Endothelial cell of umbilical vein (primary cell): ENCODE measurements around the gene XYLT1.

Source experiments
- CTCF ChIP-seq, 2 donors: IDR thresholded peaks; 1 replicate in 1 of 2; 2 replicates in 1 of 2; pipeline ENCODE4 v1.5.1; 2011; ENCODE audit warnings: low read length in 2 of 2, mild to moderate bottlenecking in 2 of 2, moderate library complexity in 2 of 2, control low read depth in 1 of 2, inconsistent platforms in 1 of 2, low read depth in 1 of 2; ENCODE audit not compliant: insufficient read depth in 1 of 2; ENCODE audit errors: extremely low read depth in 1 of 2
- EZH2 ChIP-seq: IDR thresholded peaks from 2 replicates; pipeline ENCODE4 v1.6.1; 2012; ENCODE audit warnings: borderline replicate concordance, low read depth, mild to moderate bottlenecking, moderate library complexity, low read length, inconsistent platforms; ENCODE audit not compliant: severe bottlenecking
- POLR2A ChIP-seq: IDR thresholded peaks from 2 replicates; pipeline ENCODE4 v1.6.1; 2012; ENCODE audit warnings: low read depth, mild to moderate bottlenecking, control low read depth, low read length
- POLR2AphosphoS5 ChIP-seq: IDR thresholded peaks from 2 replicates; pipeline ENCODE4 v1.6.1; 2012; ENCODE audit warnings: low read depth, mild to moderate bottlenecking, control low read depth, low read length, moderate library complexity; ENCODE audit not compliant: insufficient read depth

DNA sequence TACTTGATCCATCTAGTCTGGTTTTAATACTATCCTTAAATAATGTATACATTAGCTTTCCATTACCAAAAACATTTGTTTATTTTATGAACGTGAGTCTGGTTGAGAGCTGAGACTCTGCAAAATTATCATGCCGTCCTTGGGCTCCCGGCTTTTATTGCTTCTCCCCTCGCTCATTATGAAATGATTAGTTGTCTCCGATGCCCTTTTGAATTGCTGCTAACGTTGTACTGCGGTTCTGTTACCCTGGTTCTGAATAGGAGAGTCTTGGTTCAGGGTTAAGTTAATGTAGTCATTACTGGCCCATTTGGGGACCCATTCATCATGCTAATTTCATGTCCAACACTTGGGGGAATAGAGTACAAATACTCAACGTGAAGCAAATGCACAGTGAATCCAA lies 12.8 kb downstream of the XYLT1 start:
- TF ChIP-seq POLR2A (no peak), CTCF (IDR thresholded peaks at IDR 0.05; ENCODE audit: extremely low read depth in 1 of 2, insufficient read depth in 1 of 2, low read depth in 1 of 2, low read length in 2 of 2) (no peak), EZH2 (no peak), POLR2AphosphoS5 (no peak)
